Keratinocyte (primary cell): ENCODE results near the gene LRP1B. TPM values are rescaled to one million over a fixed set of nuclear protein-coding genes. Genes with fewer than 3 reads are reported as not detected.

Source experiments
- DNase-seq: peaks from one replicate; pipeline ENCODE4 v3.0.0-alpha.2; 2011; ENCODE audit warnings: low read depth, missing footprints, low spot score
- FAIRE-seq: peaks from 2 replicates; lab custom pipeline; 2011; peaks lifted over from hg19 to GRCh38; lab: Jason Lieb, UNC
- H2AFZ ChIP-seq: 2 replicates; pipeline ENCODE4 v1.6.0; 2012; ENCODE audit warnings: low read length, control low read depth, inconsistent platforms; ENCODE audit not compliant: control insufficient read depth
- H3K27ac ChIP-seq: 2 replicates; pipeline ENCODE4 v1.5.1; 2011; ENCODE audit warnings: low read length; ENCODE audit not compliant: control insufficient read depth, insufficient read depth
- H3K27me3 ChIP-seq: 3 replicates; pipeline ENCODE4 v1.6.0; 2011; ENCODE audit warnings: low read length; ENCODE audit not compliant: control insufficient read depth, insufficient read depth; ENCODE audit errors: extremely low read depth
- H3K36me3 ChIP-seq, 2 experiments: 2 replicates in 1 of 2; 3 replicates in 1 of 2; pipeline ENCODE4 v1.5.1; 2011; ENCODE audit warnings: low read length in 2 of 2, mild to moderate bottlenecking in 1 of 2; ENCODE audit not compliant: control insufficient read depth in 2 of 2, insufficient read depth in 2 of 2; ENCODE audit errors: extremely low read depth in 1 of 2
- H3K4me1 ChIP-seq: 3 replicates; pipeline ENCODE4 v1.5.1; 2011; ENCODE audit warnings: low read length; ENCODE audit not compliant: control insufficient read depth, insufficient read depth; ENCODE audit errors: extremely low read depth
- H3K4me2 ChIP-seq: 3 replicates; pipeline ENCODE4 v1.6.0; 2011; ENCODE audit warnings: low read depth, low read length; ENCODE audit not compliant: control insufficient read depth, insufficient read depth; ENCODE audit errors: extremely low read depth
- H3K4me3 ChIP-seq, 3 experiments: fragments of 200-600 bp in 1 of 3; sonication (generic) in 1 of 3; 2 replicates in 2 of 3; 3 replicates in 1 of 3; pipeline ENCODE4 v1.5.1; 2011 to 2016; ENCODE audit warnings: low read length in 3 of 3, mild to moderate bottlenecking in 3 of 3, control low read depth in 2 of 3, inconsistent platforms in 1 of 3, low read depth in 1 of 3, mixed read lengths in 1 of 3, mixed run types in 1 of 3, moderate library complexity in 1 of 3; ENCODE audit not compliant: control insufficient read depth in 2 of 3, insufficient read depth in 2 of 3; ENCODE audit errors: extremely low read depth in 1 of 3
- H3K79me2 ChIP-seq: 2 replicates; pipeline ENCODE4 v1.6.0; 2012; ENCODE audit warnings: low read length; ENCODE audit not compliant: control insufficient read depth, insufficient read depth
- H3K9ac ChIP-seq: 3 replicates; pipeline ENCODE4 v1.6.0; 2011; ENCODE audit warnings: low read length; ENCODE audit not compliant: control insufficient read depth, insufficient read depth; ENCODE audit errors: extremely low read depth
- H3K9me1 ChIP-seq: 3 replicates; pipeline ENCODE4 v1.6.0; 2011; ENCODE audit warnings: low read length; ENCODE audit not compliant: control insufficient read depth, insufficient read depth; ENCODE audit errors: extremely low read depth
- H3K9me3 ChIP-seq: 2 replicates; pipeline ENCODE4 v1.5.1; 2012; ENCODE audit warnings: low read depth, low read length; ENCODE audit not compliant: control insufficient read depth
- H4K20me1 ChIP-seq: 3 replicates; pipeline ENCODE4 v1.6.0; 2011; ENCODE audit warnings: low read length; ENCODE audit not compliant: control insufficient read depth, insufficient read depth; ENCODE audit errors: extremely low read depth
- CTCF ChIP-seq, 3 experiments: IDR thresholded peaks in 1 of 3; conservative IDR thresholded peaks in 1 of 3; optimal IDR thresholded peaks in 1 of 3; 2 replicates in 2 of 3; 3 replicates in 1 of 3; pipeline versions ENCODE3 to v1.5.1; 2011; ENCODE audit warnings: low read length in 3 of 3, mild to moderate bottlenecking in 3 of 3, moderate library complexity in 2 of 3, control low read depth in 1 of 3, inconsistent platforms in 1 of 3; ENCODE audit not compliant: insufficient read depth in 2 of 3; ENCODE audit errors: extremely low read depth in 1 of 3
- EZH2 ChIP-seq: IDR thresholded peaks from one replicate; pipeline ENCODE4 v1.6.1; 2012; ENCODE audit warnings: inconsistent platforms, mild to moderate bottlenecking, low read length, moderate library complexity
- dilution Hi-C: fragments of 300-500 bp; cut with MboI; formaldehyde crosslinking; loops from one replicate; pipeline ENCODE4 v1.7.0; 2020; ENCODE audit warnings: low sequenced_read_pairs; ENCODE audit not compliant: extremely low pct_ligation_motif_present
- polyA plus RNA-seq, 5 experiments: library from polyadenylated mRNA; depleted of rRNA in 3 of 5; stranded (reverse) in 3 of 5; stranded (forward) in 1 of 5; unstranded in 1 of 5; fragments of >200 nt; gene quantifications; 1 replicate in 1 of 5; 2 replicates in 3 of 5; 3 replicates in 1 of 5; pipeline versions ENCODE4 v1.2.1 to v1.2.3, GENCODE V29; 2011 to 2012; ENCODE audit warnings: missing spikeins in 2 of 5, low read depth in 1 of 5, low replicate concordance in 1 of 5

LRP1B gene
- polyA plus RNA-seq, 1 donor (not counting 4 experiments of a cell fraction or from before 2014, with no cell fraction given): not detected

DNA sequence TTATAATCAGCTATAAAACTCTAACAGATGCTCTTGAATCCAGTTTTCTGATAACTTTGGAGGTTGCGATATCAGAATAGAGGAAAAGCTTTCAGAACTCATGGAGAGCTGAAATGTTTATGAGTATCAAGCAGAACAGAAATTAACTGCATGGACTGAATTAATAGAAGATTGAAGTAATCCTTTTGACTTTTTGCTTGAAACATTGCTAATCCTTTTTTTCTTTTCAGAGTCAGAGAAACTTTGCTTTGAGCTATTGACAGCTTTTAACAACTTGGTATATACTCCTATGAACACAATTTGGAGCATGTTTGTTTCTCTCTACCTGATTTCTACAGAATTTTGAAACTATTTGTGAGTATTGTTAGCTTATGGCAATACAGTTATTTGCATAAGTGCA is 1254.8 kb downstream of the LRP1B start:
- H3K79me2 ChIP-seq: no peaks in the 10 kb centered on the region
- no peaks in the 10 kb centered on the region for H3K27me3 ChIP-seq
- dilution Hi-C loops: no loop called here
- FAIRE-seq (no peak), DNase-seq (no peak)
- H2AFZ ChIP-seq: no peak overlapping the region
- H3K36me3 ChIP-seq: no peaks in the 10 kb centered on the region
- H3K27ac ChIP-seq: no peak overlapping the region
- H3K9me3 ChIP-seq: no peaks in the 10 kb centered on the region
- H3K4me3 ChIP-seq: no peak overlapping the region
- H3K9me1 ChIP-seq: no peaks in the 10 kb centered on the region
- no peak overlapping the region for H3K4me2 ChIP-seq
- no peaks in the 10 kb centered on the region for H4K20me1 ChIP-seq
- H3K4me1 ChIP-seq: no peaks in the 10 kb centered on the region
- TF ChIP-seq EZH2 (no peak), CTCF (optimal IDR thresholded peaks at IDR 0.05 in 1 of 3, IDR thresholded peaks at IDR 0.05 in 1 of 3, conservative IDR thresholded peaks at IDR 0.05 in 1 of 3; ENCODE audit: extremely low read depth in 1 of 3, insufficient read depth in 2 of 3, low read length in 3 of 3) (no peak)
- no peak overlapping the region for H3K9ac ChIP-seq

- Histone ChIP-seq H2AFZ (no peak overlapping the region), H4K20me1 (no peaks in the 10 kb centered on the region), H3K27me3 (no peaks in the 10 kb centered on the region), H3K27ac (no peak overlapping the region), H3K9me1 (no peaks in the 10 kb centered on the region), H3K36me3 (no peaks in the 10 kb centered on the region), H3K9ac (no peak overlapping the region), H3K4me1 (no peaks in the 10 kb centered on the region), H3K9me3 (no peaks in the 10 kb centered on the region), H3K4me2 (no peak overlapping the region), H3K4me3 (no peak overlapping the region), H3K79me2 (no peaks in the 10 kb centered on the region)
- no peak for DNase-seq
- TF ChIP-seq CTCF (optimal IDR thresholded peaks at IDR 0.05 in 1 of 3, IDR thresholded peaks at IDR 0.05 in 1 of 3, conservative IDR thresholded peaks at IDR 0.05 in 1 of 3; ENCODE audit: extremely low read depth in 1 of 3, insufficient read depth in 2 of 3, low read length in 3 of 3) (no peak), EZH2 (no peak)
- FAIRE-seq: no peak
- dilution Hi-C loops: no loop called here
Observed at GRCh38 chr2:140873915-140874531, 1256.8 kb downstream of the LRP1B start.
